ENCODE results near the gene CYB5R3.

Gene CYB5R3

DNA sequence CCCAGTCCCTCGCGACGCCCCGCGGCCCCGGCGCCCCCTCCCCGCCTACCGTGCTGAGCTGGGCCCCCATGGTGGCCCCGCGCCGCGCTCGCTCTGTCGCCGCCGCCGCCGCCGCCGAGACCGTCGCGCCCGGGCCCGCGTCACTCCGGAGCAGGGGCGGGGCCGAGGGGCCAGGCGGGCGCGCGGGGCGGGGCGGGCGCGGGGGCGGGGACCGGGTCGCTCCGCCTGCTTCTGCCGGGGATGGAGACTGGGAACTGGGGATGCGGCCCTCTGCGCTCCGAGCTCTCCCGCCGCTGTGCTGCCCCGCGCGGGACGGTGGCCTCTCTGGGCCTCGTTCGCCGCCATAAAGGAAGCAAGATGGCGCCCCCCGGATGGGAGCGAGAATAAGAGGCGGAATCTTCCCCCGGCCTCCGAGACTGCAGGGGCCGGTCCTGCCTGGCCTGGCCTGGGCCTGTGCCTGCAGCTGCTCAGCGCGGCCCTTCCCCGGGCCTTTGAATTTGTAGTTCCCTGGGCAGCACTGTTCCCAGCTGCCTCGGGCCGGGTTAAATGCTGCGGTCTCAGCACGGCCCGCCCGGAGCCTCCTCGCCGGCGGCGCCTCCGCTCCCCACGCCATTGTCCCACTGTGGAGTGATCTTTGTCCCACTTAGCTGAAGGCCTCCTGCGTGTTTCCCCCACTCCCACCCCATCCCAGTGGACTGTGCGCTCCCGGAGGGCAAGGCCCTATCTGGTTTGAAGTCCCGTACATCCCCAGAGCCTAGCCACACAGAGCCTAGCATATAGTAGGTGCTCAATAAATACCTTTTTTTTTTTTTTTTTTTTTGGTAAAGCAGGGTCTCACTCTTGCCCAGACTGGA, at the start of gene CYB5R3:
Gene CYB5R3 (minus strand): TSS at position 147 of the 854 bp plus-strand sequence. CDS start 77 bp downstream, at position 70.
- DNase-seq (ENCODE audit: low read depth in 2 of 2), result peak; percentile 18 to 72

DNA sequence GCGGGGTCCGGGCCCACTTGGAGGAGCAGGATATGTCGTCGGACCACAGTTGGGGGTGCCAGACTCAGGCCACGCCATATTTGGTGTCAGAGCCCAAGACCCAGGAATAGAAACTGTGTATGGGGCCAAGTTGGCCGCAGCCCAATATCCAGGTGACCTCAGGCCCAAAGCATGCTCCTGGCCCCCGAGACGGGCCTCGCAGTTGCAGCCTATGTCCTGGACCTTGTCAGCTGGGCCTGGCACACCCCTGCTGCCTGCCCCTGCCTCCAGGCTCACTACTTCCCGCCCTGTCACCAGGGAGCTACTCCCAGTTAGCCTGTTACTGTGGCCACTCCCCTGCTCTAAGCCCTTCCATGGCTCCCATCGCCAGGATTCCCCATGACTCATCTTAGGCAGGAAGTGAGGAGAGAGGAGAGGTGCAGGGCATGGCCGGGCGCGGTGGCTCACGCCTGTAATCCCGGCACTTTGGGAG, 48.4 kb upstream of the CYB5R3 start:
- DNase-seq (ENCODE audit: low read depth in 2 of 2), result no peak

DNA sequence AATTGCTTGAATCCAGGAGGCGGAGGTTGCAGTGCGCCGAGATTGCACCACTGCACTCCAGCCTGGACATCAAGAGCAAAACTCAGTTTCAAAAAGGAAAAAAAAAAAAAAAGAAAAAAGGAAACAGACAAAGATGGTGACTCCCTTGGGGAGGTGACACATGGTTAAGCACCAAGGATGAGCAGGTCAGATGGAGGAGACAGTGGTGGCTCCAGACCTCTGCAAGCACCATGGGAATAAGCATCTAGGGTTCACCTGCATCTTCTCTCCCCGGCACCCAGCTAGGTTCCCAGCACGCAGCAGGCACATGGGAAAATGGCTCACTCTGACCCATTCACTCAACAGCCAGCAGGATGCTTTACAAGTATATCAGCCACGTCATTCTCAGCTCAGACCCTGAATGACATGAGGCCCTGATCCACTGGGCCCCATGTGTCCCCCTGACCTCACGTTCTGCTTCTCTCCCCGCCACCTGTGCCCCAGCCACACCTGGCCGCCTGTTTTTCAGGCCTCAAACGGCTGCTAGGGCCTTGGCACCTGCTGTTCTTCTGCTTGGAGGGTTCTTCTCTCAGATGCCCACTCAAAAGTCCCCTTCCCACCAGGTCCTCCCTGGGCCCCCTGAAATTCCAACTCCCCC, 47.3 kb upstream of the CYB5R3 start:
- no peak for DNase-seq (ENCODE audit: low read depth in 2 of 2)

DNA sequence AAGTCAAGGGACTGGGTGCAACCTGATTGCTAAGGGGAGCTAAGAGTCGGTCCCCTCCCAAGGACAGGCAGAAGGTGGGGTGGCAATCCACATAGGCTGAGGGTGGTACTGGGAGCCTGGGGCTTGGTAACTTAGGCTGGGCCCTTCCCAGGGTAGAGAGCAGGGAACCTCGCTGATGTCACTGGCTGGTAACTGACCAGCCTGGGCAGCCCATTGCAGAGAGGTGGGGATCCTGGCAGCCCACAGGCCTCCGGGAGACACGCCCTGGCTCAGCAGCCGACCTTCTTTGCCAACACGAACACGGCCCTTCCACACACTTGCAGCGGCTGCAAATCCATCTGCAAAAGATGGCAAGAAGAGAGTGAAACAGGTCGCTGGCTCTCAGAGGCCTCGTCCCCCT, 46.1 kb upstream of the CYB5R3 start:
- DNase-seq (ENCODE audit: low read depth in 2 of 2), result no peak

DNA sequence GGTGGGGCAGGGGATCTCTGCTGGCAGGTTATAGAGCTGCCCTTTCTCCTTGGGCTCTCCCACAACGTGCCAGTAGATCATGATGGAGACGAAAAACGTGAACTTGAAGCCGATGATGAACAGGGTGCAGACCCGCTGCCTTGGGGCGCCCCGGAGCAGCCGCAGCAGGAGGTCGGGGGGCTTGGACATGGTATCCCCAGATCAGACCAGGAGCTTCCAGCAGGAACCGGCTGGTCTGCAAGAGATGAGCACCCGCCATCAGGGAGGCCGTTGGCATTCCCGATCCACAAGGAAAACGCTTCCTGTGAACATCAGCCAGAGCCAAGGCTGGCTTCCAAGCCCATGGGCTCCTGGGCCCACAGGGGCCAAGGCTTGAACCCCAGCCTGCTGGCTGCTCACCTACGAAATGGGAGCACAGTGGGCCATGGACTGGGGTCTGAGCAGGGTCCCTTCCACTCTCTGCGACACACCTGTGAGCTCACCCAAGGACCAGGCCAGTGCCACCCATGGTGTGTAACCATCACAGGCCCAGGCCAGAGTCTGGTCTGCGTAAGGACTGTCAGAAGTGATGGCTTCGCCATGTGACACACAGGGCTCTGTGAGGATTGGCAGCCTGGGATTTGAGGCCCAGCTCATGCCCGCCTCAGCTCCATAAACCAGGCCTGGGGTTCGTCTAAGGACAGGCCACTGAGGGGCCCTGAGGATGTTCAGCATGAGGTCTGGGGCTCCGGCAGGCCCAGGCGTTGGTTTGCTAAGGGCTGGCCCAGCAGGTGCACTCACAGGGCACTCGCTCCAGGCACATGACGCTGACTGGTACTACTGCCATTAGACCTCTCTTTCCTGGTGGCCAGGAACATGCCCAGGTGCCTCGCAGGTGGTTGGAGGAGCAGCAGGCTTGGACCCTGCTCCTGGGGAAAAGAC, 44.8 kb upstream of the CYB5R3 start:
- no peak for DNase-seq (ENCODE audit: low read depth in 2 of 2)

DNA sequence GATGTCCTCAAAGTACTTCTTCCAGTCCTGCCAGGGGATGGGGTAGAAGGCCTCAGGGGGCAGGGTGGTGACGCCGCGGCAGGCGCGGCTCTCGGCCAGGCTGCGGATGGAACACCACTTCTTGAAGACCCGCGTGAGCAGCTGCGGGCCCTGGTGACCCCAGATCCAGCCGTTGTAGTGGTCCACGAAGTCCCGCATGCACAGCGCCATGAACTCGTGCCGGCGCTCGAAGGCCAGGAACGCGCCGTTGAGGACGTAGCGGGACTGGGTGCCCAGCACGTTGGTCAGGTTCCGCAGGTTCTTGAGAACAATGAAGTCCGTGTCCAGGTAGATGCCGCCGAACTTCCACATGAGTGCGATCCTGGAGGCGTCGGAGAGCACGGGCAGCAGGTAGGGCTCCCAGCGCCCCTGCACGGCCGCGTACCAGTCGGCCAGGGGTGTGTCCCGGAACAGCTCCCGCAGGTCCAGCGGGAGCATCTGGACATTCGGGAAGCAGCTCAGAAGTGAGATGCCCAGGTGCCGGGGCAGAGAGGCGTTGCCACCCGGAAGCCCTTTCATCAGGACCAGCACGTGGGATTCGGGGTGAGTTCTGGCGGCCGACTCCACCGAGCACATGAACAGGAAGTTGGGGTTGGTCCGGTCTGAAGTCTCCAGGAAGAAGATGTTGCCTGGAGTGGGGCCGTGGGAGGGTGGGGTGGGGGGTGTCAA, 44.0 kb upstream of the CYB5R3 start:
- no peak for DNase-seq (ENCODE audit: low read depth in 2 of 2)

DNA sequence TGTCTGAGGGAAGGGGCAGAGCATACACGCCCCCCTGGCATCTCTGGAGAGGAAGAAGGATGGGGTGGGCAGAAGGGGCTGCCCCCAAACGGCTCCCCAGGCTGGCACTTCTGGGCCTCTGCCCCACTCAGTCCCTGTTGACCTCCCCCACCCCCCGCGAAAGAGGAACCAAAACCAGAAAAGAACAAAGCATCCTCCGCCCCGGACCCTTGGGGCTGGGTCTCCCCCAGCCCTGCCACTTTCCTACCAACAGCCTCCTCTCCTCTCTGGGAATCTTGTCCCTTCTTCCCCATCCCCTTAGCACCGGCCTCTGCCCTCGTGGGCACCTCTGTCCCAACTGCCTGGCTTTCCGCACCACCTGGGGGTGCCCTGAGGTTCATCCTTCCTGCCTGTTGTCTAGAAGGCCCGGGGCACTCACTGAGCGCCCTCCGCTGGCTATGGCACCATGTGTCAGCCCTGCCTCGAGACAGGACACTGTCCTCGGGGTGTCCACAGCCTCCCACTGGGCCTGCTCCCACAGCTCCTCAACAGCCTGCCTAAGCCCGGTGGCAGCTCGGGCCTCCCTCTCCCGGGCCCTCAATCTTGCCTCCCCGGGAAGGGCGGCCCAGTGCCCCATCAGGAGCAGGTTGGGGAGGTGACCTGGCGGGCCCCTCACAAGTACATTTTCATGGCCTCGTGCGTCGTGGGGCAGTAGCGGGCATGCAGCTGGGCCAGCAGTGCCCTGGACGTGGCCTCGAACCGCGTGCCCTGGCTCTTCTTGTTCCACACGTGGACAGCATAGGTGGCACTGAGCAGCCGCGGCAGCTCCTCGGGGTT, 43.3 kb upstream of the CYB5R3 start:
- DNase-seq (ENCODE audit: low read depth in 2 of 2), result no peak

DNA sequence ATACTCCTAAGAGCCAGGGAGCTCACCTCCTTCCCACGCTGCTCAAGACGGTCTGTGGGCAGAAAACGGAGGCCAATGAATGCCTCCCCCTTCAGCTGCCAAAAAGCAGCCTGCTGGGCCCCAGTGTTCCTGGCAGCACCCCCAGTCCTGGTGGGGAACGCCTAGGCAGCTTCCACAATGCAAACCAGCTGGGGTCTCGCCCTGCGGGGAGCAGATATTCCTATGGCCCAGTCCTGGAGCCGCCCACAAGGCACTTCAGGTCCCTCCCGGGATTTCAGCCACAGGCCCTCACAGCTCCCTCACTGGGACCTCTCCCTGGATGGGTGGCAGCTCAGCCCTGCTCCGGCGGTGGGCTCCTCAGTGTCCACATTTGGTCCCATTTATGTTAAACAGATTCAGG, 42.2 kb upstream of the CYB5R3 start:
- no peak for DNase-seq (ENCODE audit: low read depth in 2 of 2)

DNA sequence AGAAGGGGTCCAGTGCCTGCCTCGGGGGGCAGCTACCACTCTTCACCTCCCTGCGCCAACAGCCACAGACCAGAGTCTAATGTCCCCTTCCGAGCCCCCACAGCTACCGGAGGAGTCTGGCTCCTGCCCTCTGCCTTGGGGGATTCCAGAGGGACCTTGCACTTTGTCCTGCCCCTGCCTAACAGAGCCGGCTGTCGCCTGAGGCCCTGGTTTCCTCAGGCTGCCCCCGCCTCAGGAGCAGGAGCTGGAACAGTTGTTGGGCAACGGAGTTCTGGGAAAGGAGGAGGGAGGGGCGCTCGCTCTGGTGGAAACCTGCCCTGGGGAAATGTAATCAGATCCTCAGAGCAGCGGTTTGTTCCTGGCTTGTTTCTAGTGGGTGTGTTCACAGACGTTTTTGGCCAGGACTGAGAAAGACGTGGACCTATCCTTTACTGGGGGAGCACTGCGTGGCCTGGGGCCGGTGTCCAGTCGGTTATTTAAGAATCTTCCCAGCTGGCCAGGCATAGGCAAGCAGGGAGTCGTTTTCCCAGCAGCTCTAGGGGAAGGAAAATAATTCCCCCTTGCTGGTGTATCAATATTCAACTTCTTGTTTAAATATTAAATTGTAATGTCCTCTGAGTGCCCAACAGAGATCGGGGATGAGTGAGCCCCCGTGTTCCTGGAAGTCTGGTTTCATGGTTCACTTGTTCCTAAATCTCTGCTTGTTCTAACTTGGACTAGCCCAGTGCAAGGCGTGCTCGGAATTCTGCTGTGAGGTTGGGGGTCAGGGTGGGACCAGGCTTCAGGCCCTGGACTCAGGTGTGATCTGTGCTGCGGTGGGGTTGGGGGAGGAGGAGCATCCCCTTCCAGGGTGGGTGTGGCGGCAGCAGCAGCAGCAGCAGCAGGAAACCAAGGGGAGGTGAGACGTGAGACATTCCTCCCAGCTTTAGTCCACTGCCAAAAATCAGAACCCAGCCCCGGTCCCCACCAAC, 39.3 kb upstream of the CYB5R3 start:
- no peak for DNase-seq (ENCODE audit: low read depth in 2 of 2)

DNA sequence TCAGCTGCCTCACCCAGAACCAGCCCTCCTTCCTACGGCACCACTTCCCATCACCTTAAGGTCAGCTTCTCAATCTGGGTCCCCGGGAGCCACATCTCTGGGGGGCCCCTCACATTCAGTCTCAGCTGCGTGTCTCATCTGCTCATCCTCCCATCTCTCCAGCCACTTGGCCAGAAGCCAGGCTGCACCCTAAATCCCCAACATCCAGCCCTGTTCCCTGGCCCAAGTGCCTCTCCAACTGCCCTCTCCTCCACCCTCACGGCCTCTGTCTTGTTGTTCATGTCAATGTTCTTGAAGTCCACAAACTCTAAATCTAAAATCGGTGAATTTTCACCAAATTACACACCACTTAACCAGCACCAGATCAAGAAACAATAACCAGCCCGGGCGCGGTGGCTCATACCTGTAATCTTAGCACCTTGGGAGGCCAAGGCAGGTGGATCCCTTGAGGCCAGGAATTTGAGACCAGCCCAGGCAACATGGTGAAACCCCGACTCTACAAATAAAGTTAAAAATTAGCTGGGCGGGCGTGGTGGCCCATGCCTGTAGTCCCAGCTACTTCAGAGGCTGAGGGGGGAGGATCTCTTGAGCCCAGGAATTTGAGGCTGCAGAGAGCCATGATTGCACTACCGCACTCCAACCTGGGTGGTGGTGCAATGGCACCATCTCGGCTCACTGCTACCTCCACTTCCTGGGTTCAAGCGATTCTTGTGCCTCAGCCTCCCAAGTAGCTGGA, 37.7 kb upstream of the CYB5R3 start:
- DNase-seq (ENCODE audit: low read depth in 2 of 2), result no peak

DNA sequence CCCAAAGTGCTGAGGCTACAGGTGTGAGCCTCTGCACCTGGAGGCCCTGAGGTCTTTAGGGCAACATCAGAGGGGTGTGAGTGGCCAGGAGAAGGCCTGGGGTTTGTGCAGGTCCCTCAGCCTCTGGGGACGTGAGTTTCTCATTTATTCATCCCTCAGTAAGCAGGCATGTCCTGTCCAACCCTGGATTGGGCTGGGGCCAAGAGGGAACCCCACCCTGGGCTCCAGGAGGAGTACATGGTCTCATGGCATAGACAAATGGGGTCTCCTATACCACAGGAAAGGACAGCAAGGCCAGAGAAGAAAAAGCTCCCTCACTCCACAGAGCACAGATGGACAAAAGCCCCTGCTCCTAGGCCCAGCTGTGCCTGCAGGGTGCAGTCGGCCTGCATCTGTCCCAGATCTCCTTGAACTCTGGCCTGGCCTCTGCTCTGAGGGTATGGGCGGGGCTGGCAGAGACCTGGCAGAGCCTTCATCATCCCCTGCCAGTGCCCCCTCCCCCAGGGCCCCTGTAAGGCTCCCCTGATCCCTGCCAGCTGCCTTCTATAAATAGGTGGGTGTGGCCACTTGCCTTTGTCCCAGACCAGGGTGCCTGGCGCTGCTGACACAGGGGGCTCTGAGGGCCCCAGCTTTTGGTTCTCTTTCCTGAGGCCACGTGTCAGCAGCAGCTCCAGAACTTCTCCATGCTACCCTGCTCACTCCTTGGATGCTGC, 36.9 kb upstream of the CYB5R3 start:
- no peak for DNase-seq (ENCODE audit: low read depth in 2 of 2)

DNA sequence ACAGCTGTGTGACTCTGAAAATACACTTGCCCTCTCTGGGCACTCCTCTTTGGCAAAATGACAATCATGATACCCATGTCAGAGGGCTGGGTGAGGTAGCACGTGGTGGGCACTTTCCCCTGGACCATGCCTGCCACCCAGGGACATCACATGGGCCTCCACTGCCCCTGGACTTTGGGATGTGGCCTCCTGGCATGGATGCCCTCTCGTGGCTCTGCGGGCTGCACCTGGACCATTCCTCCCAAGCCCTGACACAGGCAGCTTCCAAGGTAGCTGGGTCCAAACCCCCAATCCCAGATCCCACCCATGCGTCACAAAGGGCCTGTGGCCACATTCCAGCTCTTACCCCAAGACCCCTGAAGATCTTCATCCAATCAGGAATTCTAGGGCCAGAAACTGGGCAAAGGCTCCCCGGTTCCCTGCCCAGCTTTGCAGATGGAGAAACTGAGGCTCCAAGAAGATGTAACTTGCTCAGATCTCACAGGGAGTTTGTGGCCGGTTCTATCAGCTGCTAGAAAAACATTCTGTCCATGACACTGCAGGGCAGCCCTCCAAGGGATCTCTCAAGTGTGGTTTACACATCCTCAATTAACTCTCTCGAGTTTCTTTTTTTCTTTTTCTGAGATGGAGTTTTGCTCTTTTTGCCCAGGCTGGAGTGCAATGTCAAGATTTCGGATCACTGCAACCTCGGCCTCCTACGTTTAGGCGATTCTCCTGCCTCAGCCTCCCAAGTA, 35.4 kb upstream of the CYB5R3 start:
- no peak for DNase-seq (ENCODE audit: low read depth in 2 of 2)

DNA sequence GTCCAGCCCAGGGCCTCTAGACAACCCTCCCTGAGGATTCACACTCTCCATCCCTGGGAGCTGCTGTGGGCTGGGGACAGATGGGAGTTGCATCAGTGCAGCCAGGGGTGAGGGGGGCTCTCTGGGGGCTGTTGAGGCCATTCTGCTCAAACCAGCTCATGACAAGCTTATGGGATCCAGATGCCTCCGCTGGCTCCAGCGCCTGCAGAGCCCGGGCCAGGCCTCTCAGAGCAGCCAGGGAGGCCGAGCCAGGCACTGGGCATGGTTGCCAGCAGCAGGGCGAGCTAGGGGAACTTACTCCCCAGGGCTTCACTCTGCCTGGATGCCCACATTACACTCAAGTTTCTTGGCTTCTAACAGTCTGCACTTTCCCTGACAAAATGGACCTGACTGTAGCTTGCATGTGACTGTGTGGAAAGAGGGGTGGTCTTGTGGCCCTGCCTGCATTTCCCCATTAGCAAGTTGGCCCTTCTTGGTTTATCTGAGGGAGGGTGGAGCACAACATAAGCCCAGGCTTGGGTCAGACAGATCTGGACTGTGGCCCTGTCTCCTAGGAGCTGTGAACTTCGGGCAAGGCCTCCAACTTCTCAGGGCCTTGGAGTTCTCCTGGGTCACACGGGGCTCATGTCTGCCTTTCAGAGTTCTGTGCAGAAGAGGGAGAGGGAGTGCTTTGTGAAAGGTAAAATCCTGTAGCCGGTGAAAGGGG, 34.5 kb upstream of the CYB5R3 start:
- no peak for DNase-seq (ENCODE audit: low read depth in 2 of 2)

DNA sequence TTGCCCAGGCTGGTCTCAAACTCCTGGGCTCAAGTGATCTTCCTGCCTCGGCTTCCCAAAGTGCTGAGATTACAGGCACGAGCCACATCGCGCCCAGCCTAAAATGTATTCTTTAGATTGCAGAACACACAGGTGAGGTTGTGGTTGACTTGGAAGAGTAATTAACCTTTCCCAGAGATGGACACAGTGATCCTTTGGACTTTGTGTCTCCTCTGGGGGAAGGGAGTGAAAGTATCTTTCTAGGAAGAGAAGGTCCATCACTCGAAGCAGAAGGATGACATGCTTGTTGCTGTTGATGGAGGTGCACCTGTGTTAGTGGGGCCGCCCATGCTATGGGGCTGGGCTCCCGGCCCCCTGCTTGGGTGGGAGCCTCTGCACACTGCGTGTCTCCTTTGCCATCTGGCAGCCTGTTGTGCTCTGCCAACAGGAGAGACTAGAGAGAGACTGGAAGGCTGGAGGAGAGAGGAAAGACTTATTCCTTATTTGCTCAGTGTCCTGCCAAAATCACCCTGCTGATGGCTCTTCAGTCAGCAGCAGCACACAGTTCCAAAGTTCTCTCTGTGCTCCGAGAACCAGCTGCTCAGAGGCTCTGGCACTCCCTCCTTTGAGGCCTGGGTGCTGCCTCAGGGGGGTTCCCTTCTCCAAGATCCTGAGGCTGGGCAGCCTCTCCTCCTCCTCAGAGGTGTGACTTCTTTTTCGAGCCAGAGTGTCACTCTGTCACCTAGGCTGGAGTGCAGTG, 33.1 kb upstream of the CYB5R3 start:
- DNase-seq (ENCODE audit: low read depth in 2 of 2), result no peak

DNA sequence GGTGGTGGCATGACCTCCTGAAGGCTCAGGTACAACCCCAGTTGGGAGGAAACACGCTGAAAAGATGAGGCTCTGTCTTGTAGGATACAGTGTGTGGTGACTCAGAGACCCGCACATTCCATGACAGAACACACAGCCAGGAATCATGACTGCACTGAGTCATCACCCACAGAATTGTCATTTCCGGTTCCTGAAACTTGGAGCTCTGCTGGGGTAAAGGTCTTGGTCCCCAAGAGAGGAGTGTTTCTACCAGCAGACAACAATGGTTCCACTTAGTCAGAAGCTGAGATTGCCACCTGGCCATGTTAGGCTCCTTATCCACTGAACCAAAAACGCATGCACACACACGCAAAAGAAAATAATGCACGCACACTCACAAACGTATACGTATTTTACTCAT, 31.5 kb upstream of the CYB5R3 start:
- no peak for DNase-seq (ENCODE audit: low read depth in 2 of 2)

DNA sequence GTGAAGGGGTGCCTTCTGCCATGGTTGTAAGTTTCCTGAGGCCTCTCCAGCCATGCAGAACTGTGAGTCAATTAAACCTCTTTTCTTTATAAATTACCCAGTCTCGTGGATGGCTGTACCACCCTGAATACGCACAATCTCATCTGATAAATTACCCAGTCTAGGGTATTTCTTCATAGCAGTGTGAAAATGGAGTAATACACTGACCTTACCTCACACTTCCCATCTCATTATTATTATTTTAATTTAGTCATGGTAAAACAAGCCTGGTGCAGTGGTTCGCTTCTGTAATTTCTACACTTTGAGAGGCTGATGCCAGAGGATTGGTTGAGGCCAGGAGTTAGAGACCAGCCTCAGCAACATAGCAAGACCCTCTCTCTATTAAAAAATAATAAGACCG, 30.5 kb upstream of the CYB5R3 start:
- no peak for DNase-seq (ENCODE audit: low read depth in 2 of 2)

Measured in stimulated activated CD8-positive, alpha-beta memory T cell treated with anti-CD3 and anti-CD28 coated beads, Interleukin-7, amount 100 ng/mL, for 4 hours (primary cell).